NCI-H1694 (cell line): Measurements from ENCODE around the gene PIGS.
"Not testable (repeated sequence)": the region's sequence is repeated elsewhere in the genome, so short reads cannot be mapped to it uniquely, and the experiment has no call there.

Experiments
- DNase-seq: peaks from one replicate; lab custom pipeline; 2025; lab: John Stamatoyannopoulos, UW

PIGS gene

DNA sequence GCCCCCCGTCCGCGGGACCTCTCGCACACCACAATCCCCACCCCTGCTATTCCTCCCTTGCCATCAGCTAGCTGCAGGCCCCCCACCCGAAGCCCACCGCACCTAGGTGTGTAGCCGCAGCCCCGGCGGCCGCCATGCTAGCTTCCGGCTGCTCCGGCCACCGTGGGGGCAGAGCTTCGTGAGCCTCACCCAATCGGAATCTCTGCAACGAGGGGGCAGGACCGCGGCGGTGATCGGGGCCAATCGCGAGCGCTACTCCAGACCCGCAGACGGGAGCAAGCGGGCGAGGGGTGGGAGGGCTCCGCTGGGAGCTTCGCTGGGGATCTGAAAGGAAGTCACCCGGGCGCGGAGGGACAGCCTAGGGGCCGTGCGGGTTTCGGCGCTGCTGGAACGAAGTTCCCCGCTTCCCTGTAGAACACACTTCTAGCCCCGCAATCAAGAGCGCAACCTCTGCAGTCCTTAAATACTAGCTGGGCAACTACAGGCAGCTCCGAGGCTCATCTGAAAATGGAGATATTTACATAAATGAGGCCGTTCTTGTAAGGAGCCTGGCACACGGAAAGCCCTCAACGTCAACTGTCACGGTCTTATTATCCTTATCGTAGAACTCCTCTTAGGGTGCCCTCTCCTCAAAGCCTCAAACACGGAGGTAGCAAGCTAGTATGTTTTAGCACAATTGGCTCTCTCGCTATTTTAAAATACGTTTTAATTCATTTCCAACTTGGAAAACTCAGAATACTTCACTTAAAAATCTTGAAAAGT lies at the start of gene PIGS:
Gene PIGS (minus strand): TSS at position 164 of the 762 bp plus-strand sequence. CDS start 28 bp downstream, at position 136.
- DNase-seq = peak; percentile 82

DNA sequence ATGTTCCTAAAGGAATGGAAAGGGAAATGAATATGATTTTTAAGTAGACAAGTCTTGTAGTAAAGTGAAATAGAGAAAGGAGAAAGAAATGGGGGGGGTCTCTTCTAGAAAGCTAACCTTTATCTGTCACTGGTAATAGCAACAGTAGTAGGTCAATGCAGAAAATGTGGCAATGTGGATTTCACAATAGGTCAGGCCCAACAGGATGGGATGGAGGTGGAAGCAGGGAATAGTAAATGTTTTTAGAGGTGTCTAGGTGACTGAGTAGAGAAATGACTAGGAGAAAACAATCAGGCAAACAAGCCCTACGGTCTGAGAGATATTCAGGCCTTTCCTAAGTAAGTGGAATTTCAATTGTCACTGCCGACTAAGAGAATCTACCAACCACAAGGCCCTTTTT lies 48.7 kb upstream of the PIGS start:
- DNase-seq = no peak

DNA sequence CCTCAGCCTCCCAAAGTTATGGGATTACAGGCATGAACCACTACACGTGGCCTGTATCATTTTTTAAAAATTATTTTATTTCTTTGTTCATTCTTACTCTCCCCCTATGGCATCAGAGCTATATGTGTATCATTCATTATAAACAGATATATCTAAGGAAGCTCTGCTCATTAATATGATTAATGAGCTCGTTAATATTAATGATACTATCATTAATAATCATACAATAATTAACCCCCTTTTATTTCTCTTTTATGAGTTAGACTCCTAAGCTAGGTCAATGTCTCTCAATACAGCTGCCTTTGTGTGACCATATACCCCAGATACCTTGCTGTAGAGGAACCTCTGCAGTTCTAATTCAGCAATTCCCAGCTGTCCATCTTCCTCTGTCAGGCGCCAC lies 47.1 kb upstream of the PIGS start:
- no peak for DNase-seq

DNA sequence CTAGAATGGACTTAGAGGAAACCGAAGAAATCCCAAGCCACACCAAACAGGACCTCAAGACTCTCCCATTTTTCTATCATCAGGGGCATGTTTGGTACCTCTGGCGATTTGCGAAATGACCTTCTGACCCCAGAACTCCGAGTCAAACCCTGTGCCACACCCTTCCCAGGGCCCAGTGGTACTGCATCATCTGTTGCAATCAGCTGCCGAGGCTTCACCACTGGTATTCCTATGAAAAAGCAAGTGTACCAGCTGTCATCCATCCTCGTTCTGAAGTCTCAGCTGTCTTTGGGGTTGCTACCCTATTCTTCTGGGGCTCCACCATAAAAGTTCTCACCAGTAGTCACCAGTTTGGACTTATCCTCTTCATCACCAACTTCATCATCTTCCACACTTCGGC lies 45.0 kb upstream of the PIGS start:
- DNase-seq = no peak

DNA sequence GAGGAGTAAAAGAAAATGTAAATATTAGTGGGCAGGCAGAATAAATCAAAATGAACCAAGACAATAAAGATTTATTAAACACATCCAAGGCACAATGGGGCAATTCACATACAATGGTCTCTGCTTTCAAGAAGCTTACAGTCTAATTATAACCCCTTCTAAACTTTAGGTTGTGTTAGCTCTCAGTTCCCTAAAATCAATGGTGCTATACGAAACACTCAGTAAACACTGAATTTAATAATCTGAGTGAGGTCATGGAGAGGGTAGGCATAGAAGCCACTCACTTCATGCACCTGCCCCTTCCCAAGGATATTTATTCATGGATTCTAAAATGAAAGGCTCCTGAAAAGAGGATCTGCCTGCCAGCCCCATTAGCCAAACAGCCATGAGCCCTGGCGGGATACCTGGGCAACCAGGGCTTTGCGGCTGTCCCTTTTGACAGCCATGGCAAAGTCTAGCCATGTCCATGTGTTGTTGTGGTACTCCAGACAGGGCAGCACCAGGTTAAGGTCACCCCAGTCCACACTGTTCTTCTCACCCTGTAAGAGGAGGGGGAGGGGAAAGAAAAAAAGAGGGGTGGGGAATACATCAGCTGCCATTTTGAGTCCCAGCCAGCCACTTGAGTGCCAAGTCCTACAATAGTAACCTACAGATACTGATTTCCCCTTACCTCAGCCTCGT lies 44.1 kb upstream of the PIGS start:
- no peak for DNase-seq

DNA sequence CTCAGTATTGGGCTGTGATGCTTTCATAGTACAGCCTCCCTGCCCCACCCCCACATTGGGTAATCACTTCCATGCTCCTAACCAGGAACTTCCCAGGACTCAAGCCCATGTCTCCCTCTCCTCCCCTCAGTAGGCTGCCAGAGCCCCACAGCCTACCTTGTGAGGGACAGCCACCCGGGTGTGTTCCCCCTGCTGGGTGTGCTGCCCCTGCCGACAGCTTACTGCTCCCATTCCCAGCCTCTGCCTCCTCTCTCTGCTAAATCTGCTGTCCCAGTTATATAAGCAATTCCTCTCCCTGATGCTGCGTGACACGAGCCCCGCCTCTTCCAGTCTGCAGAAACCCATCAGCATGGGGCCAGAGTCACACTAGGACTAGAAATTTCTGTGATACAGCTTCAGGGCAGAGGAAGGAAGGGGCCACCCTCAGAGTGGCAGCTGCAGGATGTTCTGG lies 42.6 kb upstream of the PIGS start, which contains the start of gene RSKR:
Gene RSKR (minus strand): TSS at position 255 of the 451 bp plus-strand sequence. CDS start 24 bp downstream, at position 231.
- DNase-seq = no peak

DNA sequence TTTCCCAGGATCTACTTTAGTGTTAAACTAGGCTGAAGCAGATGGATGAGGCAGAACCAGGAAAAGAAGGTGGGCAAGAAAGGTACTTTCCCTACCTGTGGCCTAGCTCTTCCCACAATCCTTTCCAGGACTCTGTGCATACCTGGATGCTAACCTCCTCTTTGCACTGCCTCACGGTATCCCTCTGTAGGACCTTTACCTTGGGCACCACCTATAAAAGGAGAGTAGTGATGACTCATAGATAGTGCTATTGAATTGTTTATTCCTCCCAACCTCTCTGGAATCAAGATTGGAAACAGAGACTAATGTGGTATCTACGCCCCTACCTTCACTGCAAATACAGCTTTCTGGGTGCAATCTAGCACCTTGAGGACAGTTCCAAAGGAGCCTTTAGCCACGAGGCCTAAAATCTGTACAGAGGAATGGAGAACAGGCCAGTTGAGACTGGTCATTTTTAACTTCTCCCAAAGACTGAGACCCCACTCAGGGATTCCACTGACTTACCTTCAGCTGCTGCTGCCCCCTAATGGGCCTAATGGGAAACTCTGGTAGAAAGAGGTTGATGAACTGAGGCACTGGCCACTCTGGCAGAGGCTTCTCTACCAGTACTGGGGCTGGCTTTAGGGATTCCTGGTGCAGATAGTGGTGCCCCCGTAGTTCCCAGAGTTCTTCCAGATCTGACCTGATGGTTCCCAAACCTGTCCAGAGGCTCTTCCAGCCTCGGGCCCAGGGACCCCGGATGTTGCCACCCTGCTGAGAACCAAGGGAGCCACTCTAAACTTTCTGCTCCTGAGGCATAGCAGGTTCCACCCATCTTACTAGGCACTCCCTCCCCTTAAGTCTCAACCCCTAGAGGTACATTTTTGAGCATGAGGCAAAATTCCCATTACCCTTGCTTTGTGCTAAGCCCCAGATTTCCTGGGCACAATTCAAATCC lies 41.9 kb upstream of the PIGS start:
- peak; percentile 21 for DNase-seq

DNA sequence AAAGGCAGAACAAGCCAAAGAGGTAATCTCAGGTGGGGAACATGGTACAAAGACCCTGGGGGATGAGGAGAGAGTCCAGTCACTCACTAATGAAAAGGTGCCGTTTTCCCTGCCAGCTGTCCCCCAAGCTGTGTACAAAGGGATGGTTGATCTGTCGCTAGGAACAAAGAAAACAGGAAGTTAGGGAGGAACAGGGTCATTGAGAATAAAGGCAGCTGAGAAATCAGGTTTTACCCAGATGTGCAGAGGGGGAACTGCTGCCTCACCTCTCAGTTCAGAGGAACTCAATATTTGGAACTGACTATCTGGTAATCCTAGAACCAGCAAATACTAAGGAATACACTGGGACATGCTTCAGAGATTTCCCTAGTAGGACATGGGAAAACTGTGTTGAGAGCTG lies 41.2 kb upstream of the PIGS start:
- no peak for DNase-seq

DNA sequence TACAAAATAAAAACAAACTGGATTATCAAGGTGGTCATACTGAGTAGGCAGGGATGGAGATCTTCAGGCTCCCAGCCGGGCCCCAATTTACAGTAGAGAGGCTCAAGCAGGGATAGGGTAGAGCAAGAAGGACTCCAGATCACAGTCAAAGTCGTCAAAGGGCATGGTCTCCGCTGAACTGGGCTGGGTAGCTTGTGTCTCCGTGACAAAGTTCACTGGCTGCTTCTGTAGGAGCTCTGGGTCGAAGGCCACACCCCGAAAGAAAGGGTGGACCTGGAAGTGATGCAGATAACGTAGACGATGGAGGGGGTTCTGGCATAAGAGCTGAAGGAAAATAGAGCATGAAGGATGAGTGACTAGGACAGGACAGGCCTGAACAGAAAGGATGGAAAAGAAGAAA lies 39.1 kb upstream of the PIGS start:
- DNase-seq = no peak

DNA sequence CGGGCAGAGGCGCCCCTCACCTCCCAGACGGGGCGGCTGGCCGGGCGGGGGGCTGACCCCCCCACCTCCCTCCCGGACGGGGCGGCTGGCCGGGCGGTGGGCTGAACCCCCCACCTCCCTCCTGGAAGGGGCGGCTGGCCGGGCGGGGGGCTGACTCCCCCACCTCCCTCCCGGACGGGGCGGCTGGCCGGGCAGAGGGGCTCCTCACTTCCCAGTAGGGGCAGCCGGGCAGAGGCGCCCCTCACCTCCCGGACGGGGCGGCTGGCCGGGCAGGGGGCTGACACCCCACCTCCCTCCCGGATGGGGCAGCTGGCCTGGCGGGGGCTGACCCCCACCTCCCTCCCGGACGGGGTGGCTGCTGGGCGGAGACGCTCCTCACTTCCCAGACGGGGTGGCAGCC lies 32.7 kb upstream of the PIGS start:
- DNase-seq = not testable (repeated sequence)

DNA sequence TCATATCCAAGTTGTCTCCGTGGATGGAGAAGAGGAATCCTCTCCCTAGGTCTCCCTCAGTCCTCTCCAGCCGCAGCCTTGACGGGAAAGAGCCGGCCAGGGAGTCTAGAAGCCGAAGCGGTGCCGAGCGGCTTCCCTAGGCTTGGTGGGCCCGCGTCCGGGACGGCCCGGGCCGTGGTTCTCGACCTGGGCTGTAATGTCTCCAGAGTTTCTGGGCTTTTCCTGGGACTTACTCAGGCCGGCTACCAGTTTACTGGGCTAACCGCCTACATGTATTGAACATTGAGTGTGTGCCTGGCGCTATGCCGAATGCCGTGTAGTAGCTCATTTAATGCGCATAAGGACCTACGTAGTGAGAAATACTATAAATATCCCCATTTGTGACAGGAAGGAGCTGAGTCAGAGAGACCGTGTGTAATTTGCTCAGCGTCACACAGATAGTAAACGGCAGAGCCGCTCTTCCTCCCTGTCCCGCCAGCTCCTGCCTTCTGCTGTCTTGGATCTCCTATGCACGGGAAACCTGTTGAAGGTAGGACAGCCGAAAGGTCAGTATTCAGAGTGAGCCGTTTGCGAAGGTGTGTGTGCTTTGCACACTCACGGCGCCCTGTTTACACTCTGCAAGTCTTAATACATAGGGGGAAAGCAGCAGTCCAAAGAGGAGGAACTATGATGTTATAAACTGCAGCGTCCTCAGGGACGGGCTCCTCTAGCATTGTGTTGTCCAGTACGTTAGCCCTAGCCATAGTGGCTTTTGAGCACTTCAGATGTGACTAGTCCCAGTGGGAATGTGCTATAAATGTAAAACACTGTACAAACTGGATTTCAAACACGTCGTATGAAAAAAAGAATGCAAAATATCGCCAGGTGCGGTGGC lies 28.2 kb upstream of the PIGS start:
- peak; percentile 71 for DNase-seq

DNA sequence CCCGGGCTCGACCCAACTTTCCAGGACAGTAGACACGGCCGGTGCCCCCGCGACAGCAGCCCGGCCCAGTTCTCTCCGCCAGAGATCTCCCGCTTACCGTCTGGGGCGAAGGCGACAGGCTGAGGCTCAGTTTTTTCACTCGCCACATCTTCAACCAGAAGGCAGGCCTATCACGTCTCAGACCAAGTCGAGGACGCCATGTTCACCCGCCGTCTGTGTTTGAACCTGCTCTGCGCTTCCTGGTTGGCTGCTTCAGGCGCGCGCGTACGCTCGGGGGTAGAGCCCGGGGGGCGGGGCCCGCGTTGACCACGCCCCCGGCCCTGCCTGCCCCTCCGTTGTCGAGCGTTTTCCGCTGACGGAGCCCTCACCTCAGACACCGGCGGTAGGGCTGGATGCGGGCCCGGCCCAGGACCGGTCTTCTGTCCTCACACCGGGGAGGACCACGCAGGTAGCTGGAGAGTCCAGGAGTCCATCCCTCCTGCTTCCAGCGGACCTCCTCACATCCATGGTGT lies 27.5 kb upstream of the PIGS start, which contains the start of gene SPAG5:
Gene SPAG5 (minus strand): TSS at position 227 of the 512 bp plus-strand sequence. CDS start 79 bp downstream, at position 148.
- DNase-seq = peak; percentile 84

DNA sequence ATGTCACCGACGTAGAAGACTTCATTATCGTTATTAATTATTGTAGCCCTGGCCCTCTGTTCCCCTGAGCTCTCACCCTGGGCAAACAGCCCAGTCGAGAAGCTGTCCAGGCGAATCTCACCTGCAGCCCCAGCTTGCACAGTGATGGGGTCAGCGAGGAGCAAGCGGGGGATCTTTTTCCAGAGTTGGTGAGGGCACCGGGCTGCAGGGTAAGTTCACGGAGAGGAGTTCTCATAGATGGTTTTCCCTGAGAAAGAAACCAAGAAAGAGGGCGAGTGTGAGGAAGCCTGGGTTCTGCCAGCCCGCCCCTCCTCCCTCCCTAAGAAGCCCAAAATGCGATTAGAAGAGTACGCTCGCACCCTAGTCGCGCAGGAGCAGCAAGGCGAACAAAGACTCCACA lies 27.1 kb upstream of the PIGS start:
- no peak for DNase-seq

DNA sequence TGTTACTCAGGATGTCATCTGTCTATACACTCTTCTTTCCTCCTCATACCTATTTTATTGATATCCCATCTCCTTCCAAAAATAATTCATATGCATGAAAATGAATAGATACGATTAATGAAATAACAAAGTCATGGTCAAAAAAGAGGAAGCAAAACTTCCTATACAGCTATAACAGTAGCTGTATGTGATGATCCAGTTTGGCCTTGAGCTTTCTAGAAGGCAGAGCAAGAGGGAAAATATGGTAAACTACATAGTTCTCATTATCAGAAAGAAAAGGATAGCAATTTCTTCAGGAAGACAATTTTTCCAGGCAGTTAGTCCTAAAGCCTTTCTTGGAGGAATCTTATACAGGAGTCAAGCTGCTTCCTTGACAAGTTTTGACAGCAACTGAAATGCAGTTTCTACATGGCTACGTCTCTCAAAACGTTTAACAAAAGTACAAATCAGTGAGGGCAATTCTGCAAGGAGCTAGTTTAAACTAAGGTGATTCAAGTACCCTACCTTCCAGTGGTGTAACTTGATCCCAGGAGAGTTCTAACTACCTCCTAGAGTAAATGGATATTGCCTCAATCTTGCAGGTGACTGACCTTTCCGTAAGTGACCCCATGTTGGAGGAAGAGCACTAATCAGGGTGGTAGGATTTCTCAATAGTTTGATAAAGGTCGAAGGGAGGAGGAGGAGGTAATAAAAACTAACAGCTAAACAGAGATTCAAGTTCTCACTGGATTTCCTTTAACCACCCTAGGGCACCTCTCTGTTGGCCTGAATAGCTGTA lies 26.5 kb upstream of the PIGS start:
- no peak for DNase-seq

DNA sequence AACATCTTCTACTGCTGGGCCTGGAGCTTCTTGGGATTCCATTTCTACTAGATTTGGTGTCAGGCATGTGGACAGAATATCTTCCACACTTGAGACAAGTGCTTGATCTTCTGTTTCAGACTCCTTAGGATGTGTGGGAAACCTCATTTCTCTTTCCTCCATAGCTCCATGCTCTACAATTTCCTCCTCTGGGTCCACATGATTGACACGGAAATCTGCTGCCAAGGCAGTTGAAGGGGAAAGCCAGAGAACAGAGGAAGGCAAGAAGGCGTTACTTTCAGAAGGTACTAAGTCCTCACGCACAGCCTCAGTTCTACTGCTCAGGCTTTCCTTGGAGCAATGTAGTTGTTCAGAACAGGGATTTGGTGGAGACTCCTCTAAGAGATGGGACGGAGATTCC lies 20.9 kb upstream of the PIGS start:
- DNase-seq = no peak

DNA sequence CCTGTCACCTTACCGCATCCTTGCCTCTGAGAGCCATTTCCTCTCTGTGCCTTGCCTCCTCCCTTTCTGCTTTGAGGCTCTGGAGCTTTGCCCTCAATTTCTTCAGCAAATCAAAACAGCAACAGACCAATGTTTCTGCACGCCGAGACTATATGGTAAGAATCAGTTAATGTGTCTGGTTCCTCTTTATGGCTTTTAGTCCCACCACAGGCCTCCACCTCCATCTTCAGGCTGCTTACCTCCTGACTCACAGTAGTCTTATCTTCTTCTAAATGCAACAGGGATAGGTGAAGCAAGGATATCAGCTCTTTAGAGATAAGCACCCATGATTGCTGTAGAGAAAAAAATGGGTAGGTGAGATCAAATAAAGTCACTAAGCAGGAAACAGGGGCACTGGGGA lies 14.5 kb upstream of the PIGS start:
- DNase-seq = no peak

DNA sequence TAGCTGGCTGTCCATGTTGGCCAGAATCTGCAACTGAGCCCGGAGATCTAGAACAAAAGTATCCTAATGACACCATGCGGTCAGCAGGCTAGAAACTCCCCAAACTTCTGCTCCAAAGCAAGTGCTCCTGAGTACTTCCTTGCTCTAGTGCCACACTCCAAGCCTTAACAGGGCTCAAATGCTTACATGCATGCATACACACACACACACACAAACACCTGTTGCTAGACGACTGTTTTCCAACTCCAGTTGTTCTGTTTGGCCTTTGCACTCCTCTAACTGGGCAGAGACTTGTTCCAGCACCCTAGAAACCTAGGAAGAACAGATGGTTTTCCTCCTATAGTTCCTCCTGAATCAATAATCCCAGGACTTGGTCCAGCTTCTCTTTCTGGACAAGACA lies 13.1 kb upstream of the PIGS start:
- DNase-seq = no peak

DNA sequence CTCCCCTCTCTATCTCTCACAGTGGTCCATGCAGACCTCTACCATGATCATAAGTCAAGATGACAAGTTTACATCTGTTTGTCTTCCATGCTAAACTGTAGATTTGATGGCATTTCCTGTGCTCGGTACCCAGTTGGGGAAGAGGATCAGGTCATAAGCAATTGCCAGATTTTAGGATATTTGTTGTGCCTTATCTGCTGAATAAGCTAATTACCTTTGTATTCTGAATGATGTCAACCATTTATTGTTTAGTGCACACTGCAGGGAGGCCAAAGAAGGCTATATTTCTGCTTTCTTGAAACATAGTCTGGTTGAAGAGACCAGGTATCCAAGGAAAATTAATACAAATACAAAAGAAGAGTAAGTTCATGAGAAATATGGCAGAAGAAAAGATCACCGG lies 11.2 kb upstream of the PIGS start:
- no peak for DNase-seq

DNA sequence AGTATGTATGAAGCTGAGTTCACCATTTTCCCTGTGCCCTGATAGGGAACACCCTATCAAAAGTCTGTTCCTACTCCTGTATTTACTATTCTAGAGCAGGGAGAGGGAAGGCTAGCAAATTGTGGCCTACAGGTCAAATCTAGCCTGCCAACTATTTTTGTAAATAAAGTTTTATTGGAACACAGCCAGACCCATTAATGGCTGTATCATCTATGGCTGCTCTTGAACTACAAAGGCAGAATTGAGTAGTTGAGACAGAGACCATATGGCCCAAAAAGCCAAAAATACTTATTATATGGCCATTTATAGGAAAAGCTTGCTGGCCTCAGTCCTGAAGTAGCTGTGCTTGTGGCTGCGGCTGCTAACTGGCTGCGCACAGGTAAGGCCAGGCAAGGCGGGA lies 9.6 kb upstream of the PIGS start:
- no peak for DNase-seq

DNA sequence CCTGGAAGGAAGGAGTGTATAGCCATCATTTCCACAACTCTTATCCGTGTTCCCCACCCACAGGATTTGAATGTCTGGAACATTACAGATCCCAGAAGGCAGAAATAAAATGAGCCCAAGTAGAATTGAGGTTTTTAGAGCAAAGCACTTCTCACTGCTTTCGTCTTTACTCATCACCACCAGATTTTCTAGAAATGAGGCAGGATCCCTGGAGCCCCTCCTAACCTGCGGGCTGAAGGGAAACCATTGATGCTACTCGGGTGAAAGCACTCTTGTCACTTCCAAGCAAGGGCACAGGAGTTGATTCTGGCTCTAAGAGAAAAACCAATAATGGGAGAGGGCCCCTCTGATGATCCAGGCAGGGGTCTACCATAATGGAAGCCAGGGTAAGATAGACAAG lies 8.2 kb upstream of the PIGS start:
- DNase-seq = no peak
